ENCODE data around the gene DDX56.

DNA sequence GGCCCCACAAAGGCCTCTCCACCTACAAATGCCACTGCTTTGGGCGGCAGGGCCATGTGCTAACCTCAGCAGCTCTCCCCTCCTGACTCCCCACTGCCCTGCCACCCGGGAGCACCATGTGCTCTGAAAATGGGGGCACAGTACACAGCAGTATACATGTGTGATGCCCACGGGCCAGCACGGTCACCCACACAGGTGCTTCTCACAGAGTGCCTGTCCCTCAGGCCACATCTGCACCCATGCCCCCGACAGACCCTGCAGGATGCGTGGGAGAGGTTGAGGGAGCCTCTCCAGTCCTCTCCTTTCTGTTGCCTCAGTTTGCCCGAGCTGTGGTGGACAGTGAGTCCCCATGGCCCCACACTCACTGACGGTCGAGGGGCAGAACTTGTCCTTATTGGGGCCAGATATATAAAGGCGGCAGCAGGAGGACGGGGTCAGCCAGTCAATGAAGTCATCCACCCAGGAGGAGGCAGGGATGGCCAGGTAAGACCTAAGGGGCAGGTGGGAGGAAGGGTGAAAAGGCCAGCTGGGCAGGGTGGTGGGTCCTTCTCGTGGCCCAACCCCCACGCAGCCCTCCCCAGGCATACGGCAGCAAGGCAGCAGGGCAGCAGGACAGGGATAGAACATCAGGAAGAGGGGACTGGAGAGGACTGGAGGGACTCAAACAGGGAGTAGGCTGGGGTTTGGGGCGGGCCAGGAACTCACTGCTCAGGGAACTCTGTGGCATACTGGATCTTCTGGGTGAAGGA lies 52.2 kb downstream of the DDX56 start:
- TF ChIP-seq, protein P1, sequence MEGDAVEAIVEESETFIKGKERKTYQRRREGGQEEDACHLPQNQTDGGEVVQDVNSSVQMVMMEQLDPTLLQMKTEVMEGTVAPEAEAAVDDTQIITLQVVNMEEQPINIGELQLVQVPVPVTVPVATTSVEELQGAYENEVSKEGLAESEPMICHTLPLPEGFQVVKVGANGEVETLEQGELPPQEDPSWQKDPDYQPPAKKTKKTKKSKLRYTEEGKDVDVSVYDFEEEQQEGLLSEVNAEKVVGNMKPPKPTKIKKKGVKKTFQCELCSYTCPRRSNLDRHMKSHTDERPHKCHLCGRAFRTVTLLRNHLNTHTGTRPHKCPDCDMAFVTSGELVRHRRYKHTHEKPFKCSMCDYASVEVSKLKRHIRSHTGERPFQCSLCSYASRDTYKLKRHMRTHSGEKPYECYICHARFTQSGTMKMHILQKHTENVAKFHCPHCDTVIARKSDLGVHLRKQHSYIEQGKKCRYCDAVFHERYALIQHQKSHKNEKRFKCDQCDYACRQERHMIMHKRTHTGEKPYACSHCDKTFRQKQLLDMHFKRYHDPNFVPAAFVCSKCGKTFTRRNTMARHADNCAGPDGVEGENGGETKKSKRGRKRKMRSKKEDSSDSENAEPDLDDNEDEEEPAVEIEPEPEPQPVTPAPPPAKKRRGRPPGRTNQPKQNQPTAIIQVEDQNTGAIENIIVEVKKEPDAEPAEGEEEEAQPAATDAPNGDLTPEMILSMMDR (IDR thresholded peaks at IDR 0.05; ENCODE audit: low read depth, low read length): no peak
- no peak for TF ChIP-seq EZH2phosphoT487 (IDR thresholded peaks at IDR 0.05; ENCODE audit: low read depth)
